HG02981 (cell line): Measurements from ENCODE around the gene GPR17.

Experiments used
- ATAC-seq: cut with Tn5 transposase; IDR thresholded peaks from one replicate; pipeline ENCODE4 v1.9.1; 2021; ENCODE audit warnings: mild to moderate bottlenecking, moderate library complexity; ENCODE audit not compliant: unreplicated experiment

The GPR17 gene

GRCh38 chr2:127628767-127629614 lies 17.0 kb upstream of the GPR17 start:
- no peak for ATAC-seq

GRCh38 chr2:127629637-127630036 lies 16.3 kb upstream of the GPR17 start:
- no peak for ATAC-seq

GRCh38 chr2:127630096-127630863 lies 15.7 kb upstream of the GPR17 start:
- ATAC-seq = no peak

GRCh38 chr2:127630864-127631540 lies 15.0 kb upstream of the GPR17 start:
- no peak for ATAC-seq

GRCh38 chr2:127631541-127631996 lies 14.4 kb upstream of the GPR17 start:
- no peak for ATAC-seq

GRCh38 chr2:127631997-127632581 lies 13.9 kb upstream of the GPR17 start:
- ATAC-seq = no peak

DNA sequence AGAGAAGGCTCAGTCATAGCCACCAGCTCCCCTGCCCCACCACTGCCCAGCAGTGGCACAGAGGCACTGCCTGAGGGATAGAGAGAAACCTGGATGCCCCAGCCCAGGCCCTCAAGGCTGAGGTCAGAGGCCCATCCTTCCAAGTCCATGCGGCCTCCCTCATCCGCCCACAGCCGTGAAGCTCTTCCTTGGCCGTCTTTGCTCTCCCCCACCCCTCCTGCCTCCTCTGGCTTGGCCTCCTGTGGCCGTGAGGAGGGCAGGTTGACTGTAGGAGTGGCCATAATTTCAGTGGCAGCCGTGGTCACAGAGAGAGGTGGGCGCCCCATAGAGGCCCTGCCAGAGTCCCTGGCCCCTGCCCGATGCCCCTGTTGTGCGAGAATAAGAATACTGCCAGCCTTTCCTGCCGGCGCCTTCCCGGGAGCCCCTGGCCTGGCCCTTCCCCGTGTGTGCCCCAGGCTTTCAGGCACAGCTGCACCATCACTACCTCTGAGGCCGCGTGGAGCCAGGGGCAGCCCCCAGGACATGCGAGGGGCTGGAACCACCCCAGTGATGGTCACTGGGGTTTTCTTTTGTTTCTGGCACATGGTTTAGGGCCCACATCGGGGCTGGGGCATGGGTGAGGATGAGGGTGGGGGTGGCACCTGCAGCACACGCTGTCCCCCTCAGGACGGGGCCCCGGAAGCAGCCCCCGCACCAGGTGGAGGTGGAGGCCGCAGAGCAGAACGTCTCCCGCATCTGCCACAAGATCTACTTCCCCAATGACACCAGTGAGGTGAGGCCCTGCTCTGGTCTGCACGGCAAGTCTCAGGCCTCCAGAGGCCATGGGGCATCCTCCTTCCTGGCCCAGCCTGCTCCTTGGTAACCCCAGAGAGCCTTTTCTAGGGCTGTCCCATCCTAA lies 13.1 kb upstream of the GPR17 start:
- ATAC-seq = peak; percentile 49

DNA sequence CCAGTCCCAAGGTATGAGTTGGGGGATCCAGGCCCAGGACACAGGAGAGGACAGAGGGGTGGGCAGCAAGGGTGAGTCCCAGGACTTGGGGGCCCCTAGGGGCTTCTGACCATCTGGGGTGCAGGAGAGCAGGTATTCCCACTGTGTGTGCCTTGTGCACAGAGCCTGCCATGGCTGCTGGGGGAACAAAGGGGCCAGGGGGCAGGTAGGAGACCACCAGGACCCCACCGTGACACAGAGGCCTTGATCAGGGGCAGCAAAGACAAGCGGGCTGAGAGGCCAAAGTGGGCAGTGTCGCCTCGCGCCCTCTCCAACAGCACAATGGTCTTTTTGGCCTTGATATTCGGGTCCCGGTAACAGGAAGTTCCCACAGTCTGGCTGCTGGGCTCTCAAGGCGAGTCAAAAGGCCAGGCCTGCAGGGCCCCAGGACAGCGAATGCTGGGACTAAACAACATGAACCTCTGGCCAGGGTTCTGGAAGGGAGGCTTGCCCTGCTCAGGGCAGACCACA lies 12.3 kb upstream of the GPR17 start:
- no peak for ATAC-seq

- no peak for ATAC-seq
These were observed 11.8 kb upstream of the GPR17 start for GRCh38 chr2:127634066-127634617.

DNA sequence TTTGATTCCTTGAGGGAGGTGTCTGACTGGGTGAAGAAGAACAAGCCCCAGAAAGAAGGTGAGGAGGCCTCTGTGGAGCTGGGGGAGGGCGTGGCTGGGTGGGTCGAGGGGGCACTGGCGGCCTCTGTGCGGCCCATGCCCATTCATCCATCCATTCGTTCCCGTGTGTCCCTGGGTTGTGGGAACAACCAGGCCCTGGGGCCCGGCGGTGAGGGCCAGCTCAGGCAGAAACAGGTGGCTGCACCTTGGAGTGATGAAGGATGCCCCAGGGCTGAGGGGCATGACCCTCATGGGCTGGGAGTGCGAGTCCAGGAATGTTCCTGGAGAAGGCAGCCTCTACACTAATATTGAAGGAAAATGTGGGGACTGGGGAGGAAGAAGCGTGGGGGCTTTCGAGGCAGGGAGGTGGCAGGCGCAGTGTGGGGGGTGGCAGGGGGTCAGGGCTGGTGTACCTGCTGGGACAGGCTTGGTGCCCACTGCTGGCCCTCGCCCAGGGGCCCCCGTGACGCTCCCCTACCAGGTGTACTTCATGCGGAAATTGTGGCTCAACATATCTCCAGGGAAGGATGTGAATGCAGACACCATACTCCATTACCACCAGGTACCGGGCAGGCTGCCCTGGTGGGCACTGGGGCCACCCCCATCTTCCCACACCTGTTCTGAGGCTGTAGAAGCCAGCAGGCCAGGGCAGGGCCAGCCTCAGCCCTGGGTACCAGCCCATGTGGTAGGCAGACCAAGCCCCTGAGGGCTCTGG lies 11.2 kb upstream of the GPR17 start:
- no peak for ATAC-seq

DNA sequence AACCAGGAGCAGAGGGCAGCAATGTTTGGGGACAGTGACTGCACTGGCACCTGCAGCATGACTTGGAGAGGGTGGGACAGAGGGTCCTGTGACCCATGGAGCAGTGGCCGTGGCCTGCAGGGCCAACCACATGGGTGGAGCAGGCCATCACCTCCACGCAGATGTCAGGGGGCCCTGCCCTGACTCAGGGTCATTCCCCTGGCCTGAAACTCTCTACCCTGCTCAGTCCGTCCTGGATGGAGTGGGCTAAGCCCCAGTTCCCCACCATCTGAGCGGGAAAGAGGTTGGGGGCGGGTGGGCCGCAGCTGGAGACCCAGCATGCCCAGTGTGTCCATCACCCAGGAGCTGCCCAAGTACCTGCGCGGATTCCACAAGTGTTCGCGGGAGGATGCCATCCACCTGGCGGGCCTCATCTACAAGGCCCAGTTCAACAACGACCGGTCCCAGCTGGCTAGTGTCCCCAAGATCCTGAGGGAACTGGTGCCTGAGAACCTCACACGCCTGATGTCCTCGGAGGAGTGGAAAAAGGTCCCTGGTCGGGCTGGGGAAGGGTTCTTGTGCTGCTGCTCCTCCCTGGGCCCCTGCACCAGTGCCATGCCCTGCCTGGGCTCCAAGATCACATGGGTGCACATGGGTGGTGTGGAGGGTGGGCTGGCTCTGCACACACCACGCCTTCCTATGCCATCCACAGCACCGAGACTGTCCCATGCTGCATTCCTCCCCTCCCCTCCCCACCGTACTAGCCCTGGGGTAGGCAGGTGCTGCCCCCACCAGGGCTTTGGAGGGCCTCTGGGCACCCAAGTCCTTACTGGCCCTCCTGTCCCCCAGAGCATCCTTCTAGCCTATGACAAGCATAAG lies 10.3 kb upstream of the GPR17 start:
- no peak for ATAC-seq

- ATAC-seq = no peak
These were observed 9.4 kb upstream of the GPR17 start for GRCh38 chr2:127636248-127637235.

DNA sequence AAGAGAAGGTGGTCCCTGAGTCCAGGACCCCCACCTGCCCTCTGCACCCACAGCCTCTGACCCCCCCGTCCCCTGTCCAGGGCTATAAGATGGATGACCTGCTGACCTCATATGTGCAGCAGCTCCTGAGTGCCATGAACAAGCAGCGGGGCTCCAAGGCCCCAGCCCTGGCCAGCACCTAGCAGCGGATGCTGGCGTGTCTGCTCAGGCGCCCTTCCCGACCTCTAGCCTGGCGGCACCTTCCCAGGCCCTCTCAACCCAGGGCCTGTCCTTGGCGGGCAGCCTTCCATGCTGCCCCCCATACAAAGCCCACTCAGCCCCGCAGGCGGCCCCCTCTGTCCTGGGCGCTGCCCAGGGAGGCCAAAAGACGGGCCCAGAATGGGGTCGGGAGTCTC lies 8.7 kb upstream of the GPR17 start:
- ATAC-seq = no peak

- no peak for ATAC-seq
These were observed 8.2 kb upstream of the GPR17 start for GRCh38 chr2:127637725-127638252.

DNA sequence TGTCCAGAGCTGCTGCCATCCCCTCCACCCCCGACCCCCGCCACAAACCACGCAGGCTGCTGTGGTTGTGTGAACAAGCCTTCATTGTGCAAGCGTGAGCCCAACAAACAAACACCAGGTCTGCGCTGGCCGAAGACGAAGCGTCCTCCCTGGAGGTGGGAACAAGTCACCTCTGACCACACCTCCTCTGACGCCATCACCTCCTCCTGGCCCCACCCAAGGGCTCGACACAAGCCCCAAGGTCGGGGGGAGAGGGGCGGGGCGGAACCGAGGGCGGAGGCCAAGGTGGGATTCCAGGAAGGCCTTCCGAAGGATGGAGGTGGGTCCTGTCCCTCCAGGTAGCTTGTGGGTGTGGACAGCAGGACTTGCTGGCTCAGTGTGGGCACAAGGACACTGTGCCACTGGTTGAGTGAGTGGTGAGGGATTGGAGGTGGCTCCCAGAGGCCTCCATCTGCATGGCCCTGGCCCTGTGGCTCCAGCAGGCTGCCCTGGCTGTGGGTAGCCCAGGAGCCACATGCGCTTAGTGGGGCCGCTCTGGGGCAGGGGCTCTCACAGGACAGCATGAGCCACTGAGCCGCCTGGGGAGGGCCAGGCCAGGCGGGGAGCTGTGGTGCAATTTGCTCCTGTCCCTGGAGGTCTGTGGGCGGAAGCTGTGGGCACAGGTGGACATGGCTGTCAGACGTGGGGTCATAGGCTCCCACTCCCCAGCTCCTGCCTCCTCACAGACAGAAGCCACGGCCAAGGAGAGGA lies 7.4 kb upstream of the GPR17 start:
- no peak for ATAC-seq

DNA sequence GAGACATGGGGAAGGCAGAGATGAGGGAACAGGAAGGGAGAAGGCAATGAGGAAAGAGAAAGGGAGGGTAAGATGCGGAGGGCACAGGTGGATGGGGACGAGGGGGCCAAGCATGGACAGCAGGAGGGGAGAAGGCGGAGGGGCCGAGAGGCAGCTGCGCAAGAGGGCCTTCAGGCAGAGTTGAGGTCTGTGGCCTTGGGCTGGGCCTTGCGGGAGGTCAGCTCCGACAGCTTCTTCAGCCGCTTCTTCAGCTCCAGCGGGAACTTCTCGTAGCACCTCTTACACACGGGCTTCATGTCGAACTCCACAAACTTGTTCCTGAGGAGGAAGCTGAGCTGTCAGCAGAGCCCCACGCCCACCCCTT lies 6.9 kb upstream of the GPR17 start:
- ATAC-seq = no peak
